Measurements from ENCODE around the gene RAP1GAP2.

RAP1GAP2 gene

GRCh38 chr17:2852729-2853282 lies 56.6 kb downstream of the RAP1GAP2 start:
- DNase-seq (ENCODE audit: low read depth in 2 of 2, low spot score in 1 of 2), result no peak

- no peak for DNase-seq (ENCODE audit: low read depth in 2 of 2, low spot score in 1 of 2)
Measured at GRCh38 chr17:2853283-2854142, 57.3 kb downstream of the RAP1GAP2 start.

- DNase-seq (ENCODE audit: low read depth in 2 of 2, low spot score in 1 of 2), result no peak
Measured at GRCh38 chr17:2854143-2855055, 58.2 kb downstream of the RAP1GAP2 start.

- DNase-seq (ENCODE audit: low read depth in 2 of 2, low spot score in 1 of 2), result no peak
Measured at GRCh38 chr17:2855063-2855600, 58.9 kb downstream of the RAP1GAP2 start.

- no peak for DNase-seq (ENCODE audit: low read depth in 2 of 2, low spot score in 1 of 2)
Measured at GRCh38 chr17:2856727-2857126, 60.5 kb downstream of the RAP1GAP2 start.

- DNase-seq (ENCODE audit: low read depth in 2 of 2, low spot score in 1 of 2), result no peak
Measured at GRCh38 chr17:2860045-2860444, 63.8 kb downstream of the RAP1GAP2 start.

GRCh38 chr17:2860883-2861282 lies 64.6 kb downstream of the RAP1GAP2 start:
- DNase-seq (ENCODE audit: low read depth in 2 of 2, low spot score in 1 of 2), result no peak

GRCh38 chr17:2862197-2862596 lies 66.0 kb downstream of the RAP1GAP2 start:
- DNase-seq (ENCODE audit: low read depth in 2 of 2, low spot score in 1 of 2), result no peak

- DNase-seq (ENCODE audit: low read depth in 2 of 2, low spot score in 1 of 2), result no peak
Measured at GRCh38 chr17:2863204-2863603, 67.0 kb downstream of the RAP1GAP2 start.

GRCh38 chr17:2865228-2865627 lies 69.0 kb downstream of the RAP1GAP2 start:
- no peak for DNase-seq (ENCODE audit: low read depth in 2 of 2, low spot score in 1 of 2)

GRCh38 chr17:2867441-2868424 lies 71.5 kb downstream of the RAP1GAP2 start:
- no peak for DNase-seq (ENCODE audit: low read depth in 2 of 2, low spot score in 1 of 2)

GRCh38 chr17:2869604-2870003 lies 73.4 kb downstream of the RAP1GAP2 start:
- DNase-seq (ENCODE audit: low read depth in 2 of 2, low spot score in 1 of 2), result no peak

- DNase-seq (ENCODE audit: low read depth in 2 of 2, low spot score in 1 of 2), result no peak
Measured at GRCh38 chr17:2871205-2871604, 75.0 kb downstream of the RAP1GAP2 start.

- DNase-seq (ENCODE audit: low read depth in 2 of 2, low spot score in 1 of 2), result no peak
Measured at GRCh38 chr17:2871720-2872119, 75.5 kb downstream of the RAP1GAP2 start.

- no peak for DNase-seq (ENCODE audit: low read depth in 2 of 2, low spot score in 1 of 2)
Measured at GRCh38 chr17:2872282-2872681, 76.0 kb downstream of the RAP1GAP2 start.

- no peak for DNase-seq (ENCODE audit: low read depth in 2 of 2, low spot score in 1 of 2)
Measured at GRCh38 chr17:2874189-2874686, 78.0 kb downstream of the RAP1GAP2 start.

- DNase-seq (ENCODE audit: low read depth in 2 of 2, low spot score in 1 of 2), result no peak
Measured at GRCh38 chr17:2875608-2876007, 79.4 kb downstream of the RAP1GAP2 start.

- DNase-seq (ENCODE audit: low read depth in 2 of 2, low spot score in 1 of 2), result no peak
Measured at GRCh38 chr17:2876467-2876866, 80.2 kb downstream of the RAP1GAP2 start.

GRCh38 chr17:2878751-2879254 lies 82.6 kb downstream of the RAP1GAP2 start:
- no peak for DNase-seq (ENCODE audit: low read depth in 2 of 2, low spot score in 1 of 2)

- no peak for DNase-seq (ENCODE audit: low read depth in 2 of 2, low spot score in 1 of 2)
Measured at GRCh38 chr17:2880050-2880449, 83.8 kb downstream of the RAP1GAP2 start.
